HL-60 (cell line): ENCODE measurements around the gene ABO.

Experiments used
- DNase-seq, 2 experiments: peaks; one replicate each; pipeline ENCODE4 v3.0.0-alpha.2; 2010 to 2020; ENCODE audit warnings: low read depth in 1 of 2, low spot score in 1 of 2
- H3K27ac ChIP-seq: fragments of 250-450 bp; sonication (Bioruptor Pico); replicated peaks from 2 replicates; pipeline ENCODE4 v1.5.1; 2020; ENCODE audit warnings: mild to moderate bottlenecking, moderate library complexity
- H3K27me3 ChIP-seq: fragments of 250-450 bp; sonication (Bioruptor Pico); 2 replicates; pipeline ENCODE4 v1.5.1; 2021; ENCODE audit warnings: mild to moderate bottlenecking, moderate library complexity; ENCODE audit not compliant: insufficient read depth, poor library complexity, severe bottlenecking
- H3K4me3 ChIP-seq: replicated peaks from 2 replicates; pipeline ENCODE4 v1.5.1; 2011; ENCODE audit warnings: mild to moderate bottlenecking, control low read depth, low read length; ENCODE audit not compliant: insufficient read depth
- CTCF ChIP-seq: IDR thresholded peaks from one replicate; pipeline ENCODE4 v1.5.1; 2011; ENCODE audit warnings: low read length, control low read depth, inconsistent platforms; ENCODE audit not compliant: insufficient read depth
- GABPA ChIP-seq: IDR thresholded peaks from 2 replicates; pipeline ENCODE4 v1.6.1; 2012; ENCODE audit warnings: low read depth
- POLR2AphosphoS5 ChIP-seq: IDR thresholded peaks from 2 replicates; pipeline ENCODE4 v1.6.1; 2012; ENCODE audit warnings: low read depth
- REST ChIP-seq: IDR thresholded peaks from 2 replicates; pipeline ENCODE4 v1.6.1; 2012; ENCODE audit warnings: low read depth; ENCODE audit not compliant: insufficient replicate concordance
- SPI1 ChIP-seq: IDR thresholded peaks from 2 replicates; pipeline ENCODE4 v1.6.1; 2012; ENCODE audit warnings: low read depth, mild to moderate bottlenecking, borderline replicate concordance
- long read RNA-seq: library from polyadenylated mRNA; unstranded; transcript quantifications from one replicate; pipeline ENCODE4 v2.0.0, GENCODE V29; 2020

The ABO gene
- long read RNA-seq: 0 reads

GRCh38 chr9:133275105-133276000, at the start of gene ABO:
TSS of gene ABO (minus strand) at chr9:133275201.
- TF ChIP-seq REST: no peak
- no peak for TF ChIP-seq GABPA
- no peak for TF ChIP-seq SPI1
- no peak for TF ChIP-seq POLR2AphosphoS5
- no peak for TF ChIP-seq CTCF
- H3K27me3 ChIP-seq: peaks cover 30% of the 10 kb centered on the region
- DNase-seq: no peak
- H3K4me3 ChIP-seq: no peak within 1 kb of the TSS
- no peak within 1 kb of the TSS for H3K27ac ChIP-seq

- DNase-seq: peak in 1 of 2 experiments; percentile 31
- TF ChIP-seq SPI1 (no peak), GABPA (no peak), REST (no peak)
- H3K27me3 ChIP-seq: peaks cover 3% of the 10 kb centered on the region
- no peak overlapping the region for H3K4me3 ChIP-seq
- no peak overlapping the region for H3K27ac ChIP-seq
Observed at GRCh38 chr9:133323991-133324703, 49.1 kb upstream of the ABO start.

GRCh38 chr9:133323211-133323610, 48.2 kb upstream of the ABO start:
- Histone ChIP-seq H3K4me3 (no peak overlapping the region), H3K27ac (no peak overlapping the region), H3K27me3 (peaks cover 3% of the 10 kb centered on the region)
- DNase-seq: no peak
- TF ChIP-seq CTCF (no peak), GABPA (no peak), POLR2AphosphoS5 (no peak), SPI1 (no peak), REST (no peak)
